ENCODE measurements around the gene CD82. TPM values are rescaled to one million over a fixed set of nuclear protein-coding genes. Genes with fewer than 3 reads are reported as not detected.

Gene CD82, protein sequence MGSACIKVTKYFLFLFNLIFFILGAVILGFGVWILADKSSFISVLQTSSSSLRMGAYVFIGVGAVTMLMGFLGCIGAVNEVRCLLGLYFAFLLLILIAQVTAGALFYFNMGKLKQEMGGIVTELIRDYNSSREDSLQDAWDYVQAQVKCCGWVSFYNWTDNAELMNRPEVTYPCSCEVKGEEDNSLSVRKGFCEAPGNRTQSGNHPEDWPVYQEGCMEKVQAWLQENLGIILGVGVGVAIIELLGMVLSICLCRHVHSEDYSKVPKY
- 728 and 770 TPM in 2 replicates for total RNA-seq

DNA sequence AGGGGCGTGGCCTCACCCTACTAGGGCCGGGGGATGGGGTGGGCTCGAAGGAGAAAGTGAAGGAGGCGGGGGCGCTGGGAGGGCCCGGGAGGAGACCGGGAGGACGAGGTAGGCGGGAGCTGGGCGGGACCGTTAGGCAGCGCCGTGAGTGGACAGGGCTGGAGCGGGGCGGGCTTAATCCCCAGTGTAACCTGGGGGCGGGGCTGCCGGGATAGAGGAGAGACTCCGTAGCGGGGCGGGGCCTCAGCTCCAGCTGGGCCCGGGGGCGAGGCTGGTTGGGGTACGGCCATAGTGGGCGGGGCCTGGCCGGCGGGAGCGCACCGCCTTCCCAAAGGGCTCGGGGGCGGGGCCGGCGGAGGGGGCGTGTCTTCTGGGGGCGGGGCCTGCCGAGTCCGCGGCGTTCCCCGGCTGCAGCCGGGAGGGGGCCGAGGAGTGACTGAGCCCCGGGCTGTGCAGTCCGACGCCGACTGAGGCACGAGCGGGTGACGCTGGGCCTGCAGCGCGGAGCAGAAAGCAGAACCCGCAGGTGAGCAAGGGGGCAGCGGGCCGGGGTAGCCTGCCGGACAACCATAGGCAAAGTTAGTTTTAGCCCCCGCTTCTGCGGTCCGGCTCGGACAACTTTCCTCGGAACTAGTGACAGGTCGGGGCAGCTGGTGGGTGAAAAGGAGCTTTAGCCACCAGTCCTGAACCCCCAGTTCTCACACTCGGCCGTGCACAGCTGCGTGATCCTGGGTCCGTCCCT lies at the start of gene CD82:
Gene CD82 (plus strand): TSS at position 453 of the 742 bp plus-strand sequence. CDS start 29,000 bp downstream, outside the sequence.
- Mint-ChIP-seq H3K4me1 (peaks cover 72% of the 10 kb centered on the region), H3K9me3 (no peaks in the 10 kb centered on the region), H3K36me3 (ENCODE audit: low read depth) (peaks cover 45% of the 10 kb centered on the region), H3K4me3 (peak within 1 kb of the TSS; percentile 92), H3K27me3 (no peaks in the 10 kb centered on the region), H3K27ac (peak within 1 kb of the TSS; percentile 80)
- intact Hi-C loops (cut with micrococcal nuclease) = loop anchor here (1.0 to 10.0 kb wide), 10 partner anchors 8 to 1367 kb away; partner anchors contain the start of genes API5 and SLC35C1
- CTCF ChIA-PET = interaction anchor here (1.4 to 13.5 kb wide), 3 partner anchors 9 to 51 kb away, joined by 5 to 398 read pairs (median 9); no protein-coding TSS in a partner anchor
- DNase-seq (peak; percentile 98), ATAC-seq (ENCODE audit: low read depth) (peak; percentile 83)
- POLR2A ChIA-PET = interaction anchor here (0.5 to 17.5 kb wide), 12 partner anchors 9 to 1417 kb away, joined by 3 to 485 read pairs (median 6); no protein-coding TSS in a partner anchor
- TF ChIP-seq, protein P1, sequence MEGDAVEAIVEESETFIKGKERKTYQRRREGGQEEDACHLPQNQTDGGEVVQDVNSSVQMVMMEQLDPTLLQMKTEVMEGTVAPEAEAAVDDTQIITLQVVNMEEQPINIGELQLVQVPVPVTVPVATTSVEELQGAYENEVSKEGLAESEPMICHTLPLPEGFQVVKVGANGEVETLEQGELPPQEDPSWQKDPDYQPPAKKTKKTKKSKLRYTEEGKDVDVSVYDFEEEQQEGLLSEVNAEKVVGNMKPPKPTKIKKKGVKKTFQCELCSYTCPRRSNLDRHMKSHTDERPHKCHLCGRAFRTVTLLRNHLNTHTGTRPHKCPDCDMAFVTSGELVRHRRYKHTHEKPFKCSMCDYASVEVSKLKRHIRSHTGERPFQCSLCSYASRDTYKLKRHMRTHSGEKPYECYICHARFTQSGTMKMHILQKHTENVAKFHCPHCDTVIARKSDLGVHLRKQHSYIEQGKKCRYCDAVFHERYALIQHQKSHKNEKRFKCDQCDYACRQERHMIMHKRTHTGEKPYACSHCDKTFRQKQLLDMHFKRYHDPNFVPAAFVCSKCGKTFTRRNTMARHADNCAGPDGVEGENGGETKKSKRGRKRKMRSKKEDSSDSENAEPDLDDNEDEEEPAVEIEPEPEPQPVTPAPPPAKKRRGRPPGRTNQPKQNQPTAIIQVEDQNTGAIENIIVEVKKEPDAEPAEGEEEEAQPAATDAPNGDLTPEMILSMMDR (IDR thresholded peaks at IDR 0.05) = no peak

DNA sequence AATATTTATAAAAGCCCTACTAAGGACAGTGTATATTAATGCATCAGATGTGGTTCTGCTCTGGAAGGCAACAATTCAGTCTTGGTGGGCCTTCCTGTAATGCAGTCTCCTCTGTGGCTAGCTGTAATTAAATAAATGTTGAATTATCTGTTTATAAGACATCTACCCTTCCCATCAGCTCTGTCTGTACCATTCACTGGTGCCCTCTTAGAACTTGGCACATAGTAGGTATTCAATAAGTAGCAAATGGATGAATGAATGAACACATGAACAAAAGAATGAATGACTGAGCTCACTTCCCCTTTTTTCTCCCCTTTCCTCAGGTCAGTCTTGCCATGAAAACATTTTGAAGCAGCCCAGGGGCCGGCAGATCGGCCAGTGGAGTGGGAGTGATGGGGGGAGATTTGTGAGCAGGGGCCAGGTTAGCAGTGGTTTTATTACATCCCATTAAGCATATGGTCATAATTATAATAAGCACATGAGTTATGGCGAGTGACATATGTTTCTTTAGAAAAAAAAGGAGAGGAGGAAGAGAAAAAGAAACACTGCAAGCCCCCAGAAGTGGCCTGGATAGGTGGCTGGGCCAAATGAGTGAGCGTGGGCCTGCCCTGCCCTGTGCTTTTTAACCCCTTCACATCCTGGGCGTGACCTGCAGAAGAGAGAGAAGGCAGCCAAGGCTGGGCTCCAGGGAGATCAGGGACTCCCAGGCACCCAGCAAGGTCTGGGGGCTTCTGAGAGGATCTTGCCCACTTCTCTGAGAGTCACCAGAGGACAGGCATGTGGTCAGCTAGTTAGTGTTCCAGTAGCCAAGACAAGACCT lies 48.6 kb upstream of the CD82 start:
- H3K27me3 Mint-ChIP-seq = peaks cover 22% of the 10 kb centered on the region
- TF ChIP-seq, protein P1 (IDR thresholded peaks at IDR 0.05) = no peak
- intact Hi-C loops (cut with micrococcal nuclease) = no loop called here
- H3K4me3 Mint-ChIP-seq = no peak overlapping the region
- H3K36me3 Mint-ChIP-seq (ENCODE audit: low read depth) = no peaks in the 10 kb centered on the region
- no peak overlapping the region for H3K27ac Mint-ChIP-seq
- no peaks in the 10 kb centered on the region for H3K4me1 Mint-ChIP-seq
- POLR2A ChIA-PET = no interaction called here
- ATAC-seq (ENCODE audit: low read depth) (no peak), DNase-seq (no peak)
- CTCF ChIA-PET = no interaction called here
- H3K9me3 Mint-ChIP-seq = no peaks in the 10 kb centered on the region

DNA sequence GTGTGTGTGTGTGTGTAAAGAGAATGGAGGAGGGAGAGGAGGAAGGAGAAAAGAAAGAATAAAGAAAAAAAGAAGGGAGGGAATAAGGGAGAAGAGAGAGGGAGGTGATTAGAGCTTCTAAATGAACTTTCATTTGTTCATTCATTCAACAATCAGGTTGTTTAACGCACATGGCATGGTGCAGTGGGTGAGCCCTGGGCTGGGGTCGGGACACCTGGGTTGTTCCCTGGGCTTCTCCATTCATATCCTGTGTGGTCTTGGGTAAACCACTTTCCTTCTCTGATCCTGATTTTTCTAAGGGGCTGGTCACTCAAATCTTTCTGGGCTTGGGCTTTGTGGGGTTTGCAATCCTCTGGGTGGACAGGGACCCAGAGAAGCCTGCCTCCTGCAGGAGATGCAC lies 47.9 kb upstream of the CD82 start:
- Mint-ChIP-seq H3K4me3 (no peak overlapping the region), H3K27ac (no peak overlapping the region), H3K27me3 (peaks cover 24% of the 10 kb centered on the region), H3K4me1 (no peaks in the 10 kb centered on the region), H3K9me3 (no peaks in the 10 kb centered on the region), H3K36me3 (ENCODE audit: low read depth) (no peaks in the 10 kb centered on the region)
- TF ChIP-seq, protein P1 (IDR thresholded peaks at IDR 0.05) = no peak
- ChIA-PET CTCF (no interaction called here), POLR2A (no interaction called here)
- DNase-seq (no peak), ATAC-seq (ENCODE audit: low read depth) (no peak)
- intact Hi-C loops (cut with micrococcal nuclease) = no loop called here

DNA sequence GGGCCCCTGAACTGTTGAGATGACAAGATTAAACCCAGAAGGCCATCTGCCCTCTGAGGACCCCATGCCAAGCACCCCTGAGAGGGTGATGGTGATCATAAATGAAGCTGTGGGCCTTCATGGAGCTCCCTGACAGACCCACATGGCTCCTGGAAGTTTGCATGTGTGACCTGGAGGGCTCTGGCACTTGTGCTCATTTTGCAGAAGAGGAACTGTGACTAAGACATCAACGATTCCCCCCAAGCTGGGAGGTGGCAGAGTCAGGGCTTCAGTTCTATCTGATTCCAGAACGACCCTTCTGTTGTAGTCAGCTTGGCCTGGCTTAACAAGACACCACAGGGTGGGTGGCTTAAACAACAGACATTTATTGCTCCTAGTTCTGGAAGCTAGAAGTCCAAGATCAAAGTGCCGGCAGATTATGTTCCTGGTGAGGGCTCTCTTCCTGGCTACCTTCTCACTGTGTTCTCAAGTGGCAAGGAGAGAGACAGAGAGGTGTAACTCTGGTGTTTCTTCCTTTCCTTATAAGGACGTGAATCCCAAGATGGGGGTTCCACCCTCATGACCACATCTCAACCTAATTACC lies 46.4 kb upstream of the CD82 start:
- Mint-ChIP-seq H3K4me1 (no peaks in the 10 kb centered on the region), H3K4me3 (no peak overlapping the region), H3K27ac (no peak overlapping the region), H3K9me3 (no peaks in the 10 kb centered on the region), H3K27me3 (peaks cover 27% of the 10 kb centered on the region), H3K36me3 (ENCODE audit: low read depth) (no peaks in the 10 kb centered on the region)
- ChIA-PET POLR2A (no interaction called here), CTCF (no interaction called here)
- ATAC-seq (ENCODE audit: low read depth) (no peak), DNase-seq (no peak)
- TF ChIP-seq, protein P1 (IDR thresholded peaks at IDR 0.05) = no peak
- intact Hi-C loops (cut with micrococcal nuclease) = no loop called here

Data from activated B cell treated with CpG ODN at 0.5 μM for 24 hours (primary cell).